ENCODE results near the gene EFHD2.

The EFHD2 gene

GRCh38 chr1:15422871-15423270 lies 13.2 kb downstream of the EFHD2 start:
- Histone ChIP-seq H3K36me3 (ENCODE audit: insufficient read depth, low read length) (peaks cover 10% of the 10 kb centered on the region; the same call in 1 of the 2 replicates), H3K4me3 (ENCODE audit: low read length, poor library complexity, severe bottlenecking) (no peak overlapping the region), H3K79me2 (ENCODE audit: insufficient read depth, low read length) (peaks cover 27% of the 10 kb centered on the region; the same call in 1 of the 2 replicates), H2AFZ (ENCODE audit: low read length) (no peak overlapping the region), H3K4me1 (ENCODE audit: insufficient read depth, low read length, poor library complexity, severe bottlenecking) (no peaks in the 10 kb centered on the region), H3K9me3 (ENCODE audit: insufficient read depth, low read depth, low read length) (no peaks in the 10 kb centered on the region), H3K9ac (ENCODE audit: low read depth, low read length, poor library complexity, severe bottlenecking) (no peak overlapping the region), H3K4me2 (ENCODE audit: low read depth, low read length, poor library complexity, severe bottlenecking) (no peak overlapping the region), H4K20me1 (ENCODE audit: insufficient read depth, low read length, poor library complexity, severe bottlenecking) (peaks cover 9% of the 10 kb centered on the region), H3K27me3 (ENCODE audit: insufficient read depth, low read length, poor library complexity, severe bottlenecking) (no peaks in the 10 kb centered on the region), H3K9me2 (replicated peaks; ENCODE audit: low read depth, low read length) (no peaks in the 10 kb centered on the region), H3F3A (ENCODE audit: low read depth) (no peaks in the 10 kb centered on the region)
- no peak for TF ChIP-seq CTCF (conservative IDR thresholded peaks at IDR 0.05; ENCODE audit: low read length)
- no peak for TF ChIP-seq EZH2phosphoT487 (IDR thresholded peaks at IDR 0.05; ENCODE audit: borderline replicate concordance)

GRCh38 chr1:15423355-15424077 lies 13.8 kb downstream of the EFHD2 start:
- no peaks in the 10 kb centered on the region for H3K4me1 ChIP-seq (ENCODE audit: insufficient read depth, low read length, poor library complexity, severe bottlenecking)
- H3K4me2 ChIP-seq (ENCODE audit: low read depth, low read length, poor library complexity, severe bottlenecking), result no peak overlapping the region
- TF ChIP-seq CTCF (conservative IDR thresholded peaks at IDR 0.05; ENCODE audit: low read length) (no peak), EZH2phosphoT487 (IDR thresholded peaks at IDR 0.05; ENCODE audit: borderline replicate concordance) (no peak)
- no peak overlapping the region for H3K4me3 ChIP-seq (ENCODE audit: low read length, poor library complexity, severe bottlenecking)
- no peaks in the 10 kb centered on the region for H3K27me3 ChIP-seq (ENCODE audit: insufficient read depth, low read length, poor library complexity, severe bottlenecking)
- no peaks in the 10 kb centered on the region for H3K9me2 ChIP-seq (replicated peaks; ENCODE audit: low read depth, low read length)
- peaks cover 12% of the 10 kb centered on the region; the same call in 1 of the 2 replicates for H3K36me3 ChIP-seq (ENCODE audit: insufficient read depth, low read length)
- no peak overlapping the region for H3K9ac ChIP-seq (ENCODE audit: low read depth, low read length, poor library complexity, severe bottlenecking)
- peaks cover 27% of the 10 kb centered on the region; the same call in 1 of the 2 replicates for H3K79me2 ChIP-seq (ENCODE audit: insufficient read depth, low read length)
- H4K20me1 ChIP-seq (ENCODE audit: insufficient read depth, low read length, poor library complexity, severe bottlenecking), result peaks cover 9% of the 10 kb centered on the region
- no peaks in the 10 kb centered on the region for H3F3A ChIP-seq (ENCODE audit: low read depth)
- no peaks in the 10 kb centered on the region for H3K9me3 ChIP-seq (ENCODE audit: insufficient read depth, low read depth, low read length)
- no peak overlapping the region for H2AFZ ChIP-seq (ENCODE audit: low read length)

GRCh38 chr1:15424146-15424667 lies 14.5 kb downstream of the EFHD2 start:
- no peaks in the 10 kb centered on the region for H3K9me2 ChIP-seq (replicated peaks; ENCODE audit: low read depth, low read length)
- H3K9me3 ChIP-seq (ENCODE audit: insufficient read depth, low read depth, low read length), result no peaks in the 10 kb centered on the region
- H3K4me3 ChIP-seq (ENCODE audit: low read length, poor library complexity, severe bottlenecking), result no peak overlapping the region
- H3K36me3 ChIP-seq (ENCODE audit: insufficient read depth, low read length), result peaks cover 12% of the 10 kb centered on the region; the same call in 1 of the 2 replicates
- H3K27me3 ChIP-seq (ENCODE audit: insufficient read depth, low read length, poor library complexity, severe bottlenecking), result no peaks in the 10 kb centered on the region
- H4K20me1 ChIP-seq (ENCODE audit: insufficient read depth, low read length, poor library complexity, severe bottlenecking), result peaks cover 9% of the 10 kb centered on the region
- H3F3A ChIP-seq (ENCODE audit: low read depth), result no peaks in the 10 kb centered on the region
- peaks cover 22% of the 10 kb centered on the region; the same call in 1 of the 2 replicates for H3K79me2 ChIP-seq (ENCODE audit: insufficient read depth, low read length)
- no peak overlapping the region for H3K9ac ChIP-seq (ENCODE audit: low read depth, low read length, poor library complexity, severe bottlenecking)
- H3K4me2 ChIP-seq (ENCODE audit: low read depth, low read length, poor library complexity, severe bottlenecking), result no peak overlapping the region
- H3K4me1 ChIP-seq (ENCODE audit: insufficient read depth, low read length, poor library complexity, severe bottlenecking), result no peaks in the 10 kb centered on the region
- H2AFZ ChIP-seq (ENCODE audit: low read length), result no peak overlapping the region
- TF ChIP-seq EZH2phosphoT487 (IDR thresholded peaks at IDR 0.05; ENCODE audit: borderline replicate concordance) (no peak), CTCF (conservative IDR thresholded peaks at IDR 0.05; ENCODE audit: low read length) (no peak)

All from Loucy (cell line).